Superior temporal gyrus (tissue), 1 donor: ENCODE data around the gene C5orf34.
"Not testable (repeated sequence)": the region's sequence is repeated elsewhere in the genome, so short reads cannot be mapped to it uniquely, and the experiment has no call there.

Experiments used
- DNase-seq: peaks from one replicate; pipeline ENCODE4 v3.0.0-alpha.2; 2016; ENCODE audit errors: extremely low spot score

C5orf34 gene

GRCh38 chr5:43515678-43516048 lies 715 bp upstream of the C5orf34 start:
- no peak for DNase-seq

DNA sequence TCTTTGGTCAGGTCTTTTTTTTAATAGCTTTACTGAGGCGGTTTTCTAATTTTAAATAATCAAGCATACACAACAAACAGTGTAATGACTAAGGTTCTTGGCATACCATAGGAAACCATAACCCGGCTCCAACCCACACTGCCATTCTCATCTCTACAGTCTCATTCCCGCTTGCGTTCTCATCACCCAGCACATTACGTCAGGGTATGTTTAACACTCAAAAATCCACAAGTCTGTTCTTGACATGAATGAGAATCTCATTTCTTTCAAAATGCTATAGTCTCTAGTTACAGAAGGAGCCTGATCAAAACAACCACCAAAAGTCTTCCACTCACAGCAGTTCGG lies 505 bp downstream of the C5orf34 start:
- peak; percentile 29 for DNase-seq

DNA sequence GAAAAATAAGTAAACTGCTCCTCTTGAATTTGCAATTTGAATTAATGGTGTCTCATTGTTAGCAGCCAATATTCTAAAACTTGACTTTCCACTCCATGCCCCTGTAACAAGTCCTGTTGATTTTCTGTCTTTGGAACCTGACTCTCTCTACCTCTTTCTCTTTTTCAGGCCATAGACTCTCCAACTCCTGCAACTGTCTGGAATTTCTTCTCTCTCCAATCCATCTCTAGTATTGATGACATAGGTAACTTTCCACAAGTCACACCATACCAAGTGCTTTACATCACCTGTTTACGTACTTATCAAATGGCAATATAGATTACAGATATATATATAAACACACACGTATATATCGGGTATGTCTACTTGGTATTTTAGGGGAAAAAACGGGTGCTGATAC lies 923 bp downstream of the C5orf34 start:
- no peak for DNase-seq

DNA sequence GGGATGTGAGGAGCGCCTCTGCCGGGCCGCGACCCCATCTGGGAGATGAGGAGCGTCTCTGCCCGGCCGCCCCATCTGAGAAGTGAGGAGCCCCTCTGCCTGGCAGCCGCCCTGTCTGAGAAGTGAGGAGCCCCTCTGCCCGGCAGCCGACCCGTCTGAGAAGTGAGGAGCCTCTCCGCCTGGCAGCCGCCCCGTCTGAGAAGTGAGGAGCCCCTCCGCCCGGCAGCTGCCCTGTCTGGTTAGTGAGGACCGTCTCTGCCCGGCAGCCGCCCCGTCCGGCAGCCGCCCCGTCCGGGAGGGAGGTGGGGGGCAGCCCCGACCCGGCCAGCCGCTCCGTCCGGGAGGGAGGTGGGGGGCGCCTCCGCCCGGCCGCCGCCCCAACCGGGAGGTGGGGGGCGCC lies 3.9 kb downstream of the C5orf34 start:
- DNase-seq = not testable (repeated sequence)

- DNase-seq = no peak
Observed at GRCh38 chr5:43498581-43498980, 16.4 kb downstream of the C5orf34 start.

DNA sequence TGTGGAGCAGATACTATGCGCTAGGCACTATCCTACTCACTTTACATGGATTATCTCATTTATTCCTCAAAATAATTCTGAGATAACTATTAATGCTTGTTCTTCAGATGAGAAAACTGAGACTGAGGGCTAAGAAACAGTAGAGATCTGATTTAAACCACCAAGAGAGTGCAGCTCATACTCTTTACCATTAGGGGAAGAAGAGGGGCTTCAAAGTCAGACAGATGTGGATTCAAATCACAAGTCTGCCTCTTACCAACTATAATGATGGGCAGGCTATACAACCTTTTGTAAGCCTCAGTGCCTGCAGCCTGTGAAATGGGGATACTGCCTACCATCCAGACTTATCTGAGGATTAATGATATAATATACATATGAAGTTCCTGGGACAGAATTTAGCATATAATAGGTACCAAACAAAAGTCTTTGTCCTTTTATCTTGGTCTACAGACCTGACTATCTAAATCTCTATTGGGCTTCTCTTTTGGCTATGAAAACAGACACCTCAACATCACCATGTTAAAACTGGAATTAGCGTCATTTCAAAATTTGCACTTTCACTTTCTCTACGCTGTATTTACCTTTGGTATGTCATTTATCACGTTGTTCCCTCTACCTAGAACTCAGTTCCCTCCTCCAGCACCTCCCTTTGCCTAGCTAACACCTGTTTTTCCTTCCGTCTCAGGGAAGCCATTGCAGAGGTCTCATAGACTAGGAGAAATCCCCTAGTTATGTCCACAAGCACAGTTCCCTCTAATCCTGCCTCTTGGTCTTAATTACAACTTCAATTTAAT lies 17.4 kb downstream of the C5orf34 start:
- DNase-seq = no peak

DNA sequence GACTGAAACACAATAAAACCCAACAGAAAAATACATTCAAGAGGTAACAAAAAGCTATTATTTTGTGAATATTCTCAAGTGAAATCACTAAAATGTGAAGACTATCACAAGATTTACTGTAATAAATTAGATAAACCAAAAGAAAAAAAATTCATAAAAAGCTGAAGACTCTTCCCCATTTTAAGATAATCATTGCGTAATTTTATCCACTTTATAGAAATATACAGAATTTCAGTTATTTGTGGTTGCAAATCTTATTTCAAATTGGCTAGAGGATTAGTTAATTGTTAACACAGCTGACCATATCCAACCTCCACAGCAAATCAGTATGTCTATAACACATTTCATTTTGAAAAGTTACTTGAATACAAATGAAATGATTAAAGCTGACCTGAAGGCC lies 23.6 kb downstream of the C5orf34 start:
- no peak for DNase-seq

DNA sequence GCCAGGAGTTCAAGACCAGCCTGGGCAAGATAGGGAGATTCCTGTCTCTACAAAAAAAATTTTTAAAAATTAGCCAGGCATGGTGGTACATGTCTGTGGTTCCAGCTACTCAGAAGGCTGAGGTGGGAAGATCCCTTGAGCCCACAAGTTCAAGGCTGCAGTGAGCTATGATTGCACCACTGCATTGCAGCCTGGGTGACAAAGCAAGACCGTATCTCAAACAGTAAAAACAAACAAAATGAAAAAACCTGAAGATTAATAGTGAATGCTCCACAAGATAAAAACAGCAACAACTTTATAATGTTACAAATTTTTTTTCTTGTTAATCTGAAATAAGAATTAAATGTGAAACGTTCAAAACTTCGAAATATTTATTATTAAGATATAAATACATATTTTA lies 28.6 kb downstream of the C5orf34 start:
- DNase-seq = no peak

DNA sequence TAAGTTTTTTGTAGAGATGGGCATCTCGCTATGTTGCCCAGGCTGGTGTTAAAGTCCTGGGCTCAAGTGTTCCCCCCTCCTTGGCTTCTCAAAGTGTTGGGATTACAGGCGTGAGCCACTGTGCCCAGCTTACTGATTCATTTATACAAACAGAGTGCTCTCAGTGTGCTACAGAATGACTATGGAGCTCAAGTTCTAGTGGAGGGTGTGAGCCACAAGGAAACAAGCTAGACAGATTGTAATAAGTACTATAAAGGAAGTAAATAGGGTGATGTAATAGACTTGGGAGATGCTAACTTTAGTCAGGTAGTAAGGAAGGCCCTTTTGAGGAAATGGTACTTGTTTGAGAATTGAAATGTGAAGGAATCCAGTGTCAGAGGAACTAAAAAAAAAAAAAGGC lies 29.5 kb downstream of the C5orf34 start:
- no peak for DNase-seq

- peak; percentile 93 for DNase-seq
Observed at GRCh38 chr5:43484106-43484849, 30.7 kb downstream of the C5orf34 start.

DNA sequence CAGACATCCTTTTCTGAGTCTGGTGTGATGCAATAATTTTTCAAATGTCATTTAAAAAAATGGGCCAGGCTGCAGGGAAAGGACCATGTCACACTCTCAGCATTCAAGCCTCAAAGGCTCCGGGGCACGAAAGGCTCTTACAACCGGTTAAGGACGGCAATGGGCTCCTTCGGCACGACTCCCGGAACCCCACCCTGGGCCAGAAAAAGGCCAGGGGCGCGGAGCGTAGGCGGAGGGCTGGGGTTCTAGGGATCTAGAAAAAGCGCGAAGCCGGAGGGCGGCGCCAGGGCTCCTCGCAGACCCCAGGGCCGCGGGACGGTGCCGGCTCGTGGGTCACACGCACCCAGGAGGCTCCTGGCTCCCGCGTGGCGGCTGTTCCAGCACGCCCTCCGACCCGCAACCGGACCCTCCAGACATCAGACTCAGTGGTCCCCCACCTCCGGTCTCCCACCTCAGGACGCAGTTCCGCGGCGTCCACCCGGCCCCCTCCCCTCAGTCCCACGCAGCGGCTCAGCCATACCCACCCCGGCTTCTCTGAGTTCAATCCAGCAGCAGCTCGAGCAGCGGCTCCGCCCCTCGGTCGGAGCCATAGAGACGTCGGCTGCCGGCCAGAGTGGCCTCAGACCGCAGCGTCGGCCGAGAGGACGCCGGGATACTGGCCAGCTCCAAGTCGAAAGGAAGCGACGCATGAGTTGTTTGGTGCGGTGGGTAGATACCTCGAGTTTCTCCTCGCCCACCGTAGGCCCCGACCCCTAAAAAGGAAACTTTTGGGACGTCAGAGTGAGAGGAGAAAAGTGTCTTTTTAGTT lies 31.4 kb downstream of the C5orf34 start, which contains the start of gene TMEM267:
TSS of gene TMEM267 (minus strand) at position 568 of the 808 bp plus-strand sequence. CDS start 29,896 bp downstream, outside the sequence.
- DNase-seq = peak; percentile 96

DNA sequence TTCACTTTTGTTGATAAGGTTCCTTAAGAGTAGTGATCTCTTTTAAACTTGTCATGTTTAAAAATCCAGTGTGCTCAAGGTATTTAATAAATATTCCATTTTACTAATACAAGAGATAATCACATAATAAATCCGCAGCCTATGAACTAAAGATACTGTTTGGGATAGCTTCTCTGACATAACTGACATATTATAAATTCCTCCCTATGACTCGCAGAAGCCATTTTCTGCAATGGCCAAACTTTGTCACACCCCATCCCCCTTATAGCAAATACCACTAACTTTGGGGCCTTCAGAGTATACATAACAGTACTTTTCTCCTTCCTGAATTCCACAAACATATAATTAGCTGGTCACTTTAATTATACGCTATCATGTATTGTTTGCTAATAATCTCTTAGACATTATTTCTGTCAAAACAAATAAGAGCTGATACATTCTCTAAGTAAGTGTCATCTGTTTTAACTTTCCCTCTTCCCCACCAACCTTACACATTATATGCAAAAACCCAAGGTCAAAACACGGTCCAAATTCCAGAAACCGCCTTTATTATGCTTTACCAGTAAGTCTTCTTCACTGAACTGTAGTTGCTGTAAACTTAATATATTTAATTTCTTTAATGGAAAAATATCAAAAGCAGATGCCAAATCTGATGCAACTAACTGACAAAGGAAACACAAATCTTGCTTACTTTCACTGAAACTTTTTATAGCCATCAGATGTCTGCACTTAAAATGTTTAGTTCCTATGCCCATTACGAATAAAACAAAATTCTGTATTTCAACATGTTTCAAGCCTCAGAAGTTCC lies 32.3 kb downstream of the C5orf34 start:
- no peak for DNase-seq

DNA sequence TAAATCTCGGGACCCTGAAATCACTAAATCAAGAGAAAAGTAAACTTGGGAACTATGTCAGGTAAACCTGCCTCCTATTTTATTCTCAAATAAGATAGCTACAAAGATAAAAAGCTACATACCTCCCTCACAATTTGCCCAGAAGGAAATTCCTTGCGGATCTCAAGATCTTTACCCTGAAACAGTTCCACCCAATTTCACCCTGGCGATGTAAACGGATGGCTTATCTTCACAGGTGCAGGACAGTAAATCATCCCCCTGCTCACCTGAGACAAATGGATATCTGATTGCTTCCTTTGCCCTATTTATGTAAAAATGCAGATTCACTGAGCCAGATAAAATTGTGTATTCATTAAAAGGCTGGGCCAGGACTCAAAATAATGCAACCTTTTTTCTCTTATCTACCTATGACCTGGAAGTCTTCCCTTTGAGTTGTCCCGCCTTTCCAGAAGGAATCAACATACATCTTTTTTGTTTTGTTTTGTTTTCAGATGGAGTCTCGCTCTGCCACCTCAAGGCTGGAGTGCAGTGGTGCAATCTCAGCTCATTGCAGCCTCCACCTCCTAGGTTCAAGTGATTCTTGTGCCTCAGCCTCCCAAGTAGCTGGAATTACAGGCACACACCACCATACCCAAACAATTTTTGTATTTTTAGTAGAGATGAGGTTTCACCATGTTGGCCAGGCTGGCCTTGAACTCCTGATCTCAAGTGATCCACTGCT lies 45.1 kb downstream of the C5orf34 start:
- no peak for DNase-seq

DNA sequence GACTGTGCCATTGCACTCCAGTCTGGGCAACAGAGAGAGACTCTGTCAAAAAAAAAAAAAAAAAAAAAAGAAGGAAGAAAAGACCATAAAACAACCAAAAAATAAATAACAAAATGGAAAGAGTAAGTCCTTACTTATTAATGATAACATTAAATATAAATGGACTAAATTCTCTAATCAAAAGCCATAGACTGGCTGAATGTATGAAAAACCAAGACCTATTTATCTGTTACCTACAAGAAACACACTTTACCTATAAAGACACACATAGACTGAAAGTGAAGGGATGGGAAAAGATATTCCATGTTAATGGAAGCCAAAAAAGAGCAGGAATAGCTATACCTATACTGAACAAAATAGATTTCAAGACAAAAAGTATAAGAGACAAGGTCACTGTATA lies 47.8 kb downstream of the C5orf34 start:
- no peak for DNase-seq

- DNase-seq = not testable (repeated sequence)
Observed at GRCh38 chr5:43465455-43465854, 49.5 kb downstream of the C5orf34 start.

DNA sequence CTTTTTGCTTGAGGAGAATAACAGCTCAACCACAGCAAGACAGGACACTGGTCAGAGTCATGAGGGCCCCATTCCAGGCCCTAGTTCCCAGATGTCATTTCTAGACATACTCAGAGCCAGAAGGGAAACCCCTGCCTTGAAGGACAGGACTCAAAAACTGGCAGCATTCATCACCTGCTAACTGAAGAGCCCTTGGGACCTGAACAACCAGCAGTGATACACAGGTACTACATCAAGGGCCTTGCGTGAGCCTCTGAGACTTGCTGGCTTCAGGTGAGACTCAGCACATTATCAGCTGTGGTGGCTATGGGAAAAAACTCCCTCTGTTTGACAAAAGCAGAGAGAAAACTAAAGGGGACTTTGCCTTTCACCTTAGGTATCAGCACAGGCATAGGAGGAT lies 53.9 kb downstream of the C5orf34 start:
- no peak for DNase-seq

DNA sequence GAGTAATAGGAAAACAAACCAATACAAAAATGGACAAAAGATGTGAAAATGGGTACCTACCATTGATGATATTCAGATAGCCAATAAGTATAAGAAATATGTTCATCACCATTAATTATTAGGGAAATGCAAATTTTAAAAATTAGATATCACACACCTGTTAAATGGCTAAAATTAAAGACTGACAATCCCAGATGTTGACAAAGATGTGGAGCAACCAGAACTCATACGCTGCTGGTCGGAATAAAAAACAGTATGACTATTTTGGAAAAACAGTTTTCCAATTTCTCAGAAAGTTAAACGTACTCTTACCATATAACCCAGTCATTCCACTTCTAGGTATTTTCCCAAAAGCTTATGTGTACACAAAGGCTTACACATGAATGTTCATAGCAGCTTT lies 58.4 kb downstream of the C5orf34 start:
- DNase-seq = no peak

- not testable (repeated sequence) for DNase-seq
Observed at GRCh38 chr5:43441575-43441974, 73.4 kb downstream of the C5orf34 start.

- no peak for DNase-seq
Observed at GRCh38 chr5:43437062-43437660, 77.8 kb downstream of the C5orf34 start.
